ENCODE results near the gene MINPP1.

DNA sequence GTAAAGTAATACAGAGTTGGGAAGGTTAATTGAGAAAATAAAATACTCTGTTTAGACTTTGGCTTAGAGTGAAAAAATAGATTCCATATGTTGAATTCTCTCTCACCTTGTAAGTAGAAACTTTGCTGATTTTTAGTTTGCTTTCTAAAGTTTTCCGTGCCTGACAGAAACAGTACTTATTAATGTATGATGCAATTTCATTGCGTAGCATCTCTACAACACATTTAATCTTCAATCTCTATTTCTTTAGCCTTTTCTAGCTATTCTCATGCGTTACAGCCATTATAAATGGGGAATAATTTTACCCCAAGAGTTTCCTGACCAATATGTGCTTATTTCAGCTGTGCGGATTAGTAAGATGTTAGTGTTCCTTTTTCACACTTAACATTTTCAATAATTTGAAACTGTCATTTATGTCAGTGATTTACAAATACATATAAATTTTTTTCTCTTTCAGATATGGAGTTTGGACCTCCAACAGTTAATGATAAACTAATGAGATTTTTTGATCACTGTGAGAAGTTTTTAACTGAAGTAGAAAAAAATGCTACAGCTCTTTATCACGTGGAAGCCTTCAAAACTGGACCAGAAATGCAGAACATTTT is 3.3 kb downstream of the MINPP1 start:
- TF ChIP-seq POLR2A (IDR thresholded peaks at IDR 0.05; ENCODE audit: extremely low read depth, insufficient read length) = no peak
- no peak for TF ChIP-seq CTCF (IDR thresholded peaks at IDR 0.05; ENCODE audit: low read depth, low read length)
- TF ChIP-seq, protein P1, sequence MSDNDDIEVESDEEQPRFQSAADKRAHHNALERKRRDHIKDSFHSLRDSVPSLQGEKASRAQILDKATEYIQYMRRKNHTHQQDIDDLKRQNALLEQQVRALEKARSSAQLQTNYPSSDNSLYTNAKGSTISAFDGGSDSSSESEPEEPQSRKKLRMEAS (IDR thresholded peaks at IDR 0.05; ENCODE audit: low read depth, low read length) = no peak
